Measurements from ENCODE around the gene CPO.

The CPO gene

GRCh38 chr2:206974551-206974950, 35.2 kb downstream of the CPO start:
- no peak for DNase-seq (ENCODE audit: low spot score)

- no peak for DNase-seq (ENCODE audit: low spot score)
These were observed 39.4 kb downstream of the CPO start for GRCh38 chr2:206978746-206979145.

- no peak for DNase-seq (ENCODE audit: low spot score)
These were observed 40.0 kb downstream of the CPO start for GRCh38 chr2:206979365-206979764.

GRCh38 chr2:206979922-206980321, 40.6 kb downstream of the CPO start:
- no peak for DNase-seq (ENCODE audit: low spot score)

- no peak for DNase-seq (ENCODE audit: low spot score)
These were observed 41.1 kb downstream of the CPO start for GRCh38 chr2:206980413-206980812.

- DNase-seq (ENCODE audit: low spot score) = no peak
These were observed 41.9 kb downstream of the CPO start for GRCh38 chr2:206981086-206981674.

GRCh38 chr2:206981739-206982340, 42.5 kb downstream of the CPO start:
- DNase-seq (ENCODE audit: low spot score) = peak; percentile 18

GRCh38 chr2:206982360-206982955, 43.1 kb downstream of the CPO start:
- DNase-seq (ENCODE audit: low spot score) = no peak

- no peak for DNase-seq (ENCODE audit: low spot score)
These were observed 44.0 kb downstream of the CPO start for GRCh38 chr2:206983161-206983859.

- DNase-seq (ENCODE audit: low spot score) = no peak
These were observed 44.9 kb downstream of the CPO start for GRCh38 chr2:206984206-206984605.

- no peak for DNase-seq (ENCODE audit: low spot score)
These were observed 47.6 kb downstream of the CPO start for GRCh38 chr2:206986943-206987342.

- DNase-seq (ENCODE audit: low spot score) = no peak
These were observed 48.5 kb downstream of the CPO start for GRCh38 chr2:206987810-206988209.

- no peak for DNase-seq (ENCODE audit: low spot score)
These were observed 49.6 kb downstream of the CPO start for GRCh38 chr2:206988884-206989283.

- peak; percentile 41 for DNase-seq (ENCODE audit: low spot score)
These were observed 50.0 kb downstream of the CPO start for GRCh38 chr2:206989311-206989710.

GRCh38 chr2:206990360-206990759, 51.0 kb downstream of the CPO start:
- no peak for DNase-seq (ENCODE audit: low spot score)

GRCh38 chr2:206991070-206991469, 51.8 kb downstream of the CPO start:
- DNase-seq (ENCODE audit: low spot score) = no peak

GRCh38 chr2:206993396-206993911, 54.1 kb downstream of the CPO start:
- DNase-seq (ENCODE audit: low spot score) = no peak

- no peak for DNase-seq (ENCODE audit: low spot score)
These were observed 54.6 kb downstream of the CPO start for GRCh38 chr2:206993964-206994363.

GRCh38 chr2:206996556-206997065, 57.3 kb downstream of the CPO start:
- no peak for DNase-seq (ENCODE audit: low spot score)

- peak; percentile 10 for DNase-seq (ENCODE audit: low spot score)
These were observed 69.0 kb downstream of the CPO start for GRCh38 chr2:207008105-207008990.

- peak; percentile 2 for DNase-seq (ENCODE audit: low spot score)
These were observed 73.1 kb downstream of the CPO start for GRCh38 chr2:207012461-207012860.

- no peak for DNase-seq (ENCODE audit: low spot score)
These were observed 75.1 kb downstream of the CPO start for GRCh38 chr2:207014424-207014823.
